ENCODE measurements around the gene ZNF460. TPM values are rescaled to one million over a fixed set of nuclear protein-coding genes. Genes with fewer than 3 reads are reported as not detected.

ZNF460 gene
- total and polyA plus RNA-seq, 2 donors (not counting 1 experiment from before 2014, with no cell fraction given), result 8.4 to 90.5 TPM

DNA sequence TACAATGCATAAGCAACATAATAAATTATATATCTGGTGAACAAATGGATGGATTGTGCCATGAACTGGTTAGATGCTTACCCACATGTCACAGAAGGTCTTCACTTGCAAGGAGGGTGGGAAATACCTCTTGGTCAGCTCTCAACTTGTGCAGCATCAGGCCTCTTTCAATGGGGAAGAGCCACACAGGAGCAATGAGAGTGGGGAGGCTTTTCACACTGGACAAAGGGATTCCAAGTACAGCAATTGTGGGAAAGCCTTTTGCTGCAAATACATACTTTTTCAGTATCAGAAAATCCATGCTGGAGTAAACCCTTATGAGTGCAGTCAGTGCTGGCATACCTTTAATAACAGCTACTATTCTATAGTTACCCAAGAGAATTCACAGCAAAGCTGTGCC, 28.2 kb downstream of the ZNF460 start:
- intact Hi-C loops (cut with micrococcal nuclease), result no loop called here
- Histone ChIP-seq H3K4me1 (ENCODE audit: control insufficient read depth in 2 of 2, insufficient read depth in 2 of 2, low read length in 2 of 2) (no peaks in the 10 kb centered on the region), H3K27ac (ENCODE audit: low read length in 2 of 2) (no peak overlapping the region), H3K27me3 (replicated peaks in 1 of 4; ENCODE audit: control extremely low read depth in 1 of 4, control insufficient read depth in 3 of 4, insufficient read depth in 4 of 4, low read length in 3 of 4) (no peaks in the 10 kb centered on the region), H3K79me2 (ENCODE audit: control insufficient read depth, insufficient read depth, low read length) (peaks cover 6% of the 10 kb centered on the region), H4K20me1 (ENCODE audit: control insufficient read depth, insufficient read depth, low read length, poor library complexity, severe bottlenecking) (peaks cover 2% of the 10 kb centered on the region), H2AFZ (ENCODE audit: insufficient read depth, low read depth, low read length, poor library complexity, severe bottlenecking) (no peak overlapping the region), H3K9ac (ENCODE audit: low read length) (no peak overlapping the region), H3K4me2 (replicated peaks; ENCODE audit: low read depth, low read length, poor library complexity, severe bottlenecking) (no peak overlapping the region), H3K9me3 (ENCODE audit: control extremely low read depth in 1 of 3, control insufficient read depth in 2 of 3, insufficient read depth in 1 of 3, low read length in 2 of 3) (peaks cover 0 to 2% (median 0%) of the 10 kb centered on the region in 3 donors), H3K36me3 (replicated peaks in 1 of 2; ENCODE audit: control extremely low read depth in 1 of 2, control insufficient read depth in 1 of 2, extremely low read depth in 1 of 2, insufficient read depth in 2 of 2, low read length in 1 of 2) (peaks cover 0 to 2% of the 10 kb centered on the region in 2 experiments), H3K4me3 (ENCODE audit: control extremely low read depth in 1 of 5, extremely low read depth in 1 of 5, insufficient read depth in 1 of 5, low read depth in 2 of 5, low read length in 4 of 5) (no peak overlapping the region)
- CTCF ChIA-PET, result no interaction called here
- peaks cover under 1% of the 10 kb centered on the region for H3K4me1 Mint-ChIP-seq
- H3K27me3 Mint-ChIP-seq, result no peaks in the 10 kb centered on the region
- H3K4me3 Mint-ChIP-seq, result no peak overlapping the region
- H3K9me3 Mint-ChIP-seq (ENCODE audit: insufficient read depth), result no peaks in the 10 kb centered on the region
- DNase-seq (no peak), ATAC-seq (ENCODE audit: low read depth) (no peak)
- no peak overlapping the region for H3K27ac Mint-ChIP-seq
- POLR2A ChIA-PET, result no interaction called here
- TF ChIP-seq, protein P1, sequence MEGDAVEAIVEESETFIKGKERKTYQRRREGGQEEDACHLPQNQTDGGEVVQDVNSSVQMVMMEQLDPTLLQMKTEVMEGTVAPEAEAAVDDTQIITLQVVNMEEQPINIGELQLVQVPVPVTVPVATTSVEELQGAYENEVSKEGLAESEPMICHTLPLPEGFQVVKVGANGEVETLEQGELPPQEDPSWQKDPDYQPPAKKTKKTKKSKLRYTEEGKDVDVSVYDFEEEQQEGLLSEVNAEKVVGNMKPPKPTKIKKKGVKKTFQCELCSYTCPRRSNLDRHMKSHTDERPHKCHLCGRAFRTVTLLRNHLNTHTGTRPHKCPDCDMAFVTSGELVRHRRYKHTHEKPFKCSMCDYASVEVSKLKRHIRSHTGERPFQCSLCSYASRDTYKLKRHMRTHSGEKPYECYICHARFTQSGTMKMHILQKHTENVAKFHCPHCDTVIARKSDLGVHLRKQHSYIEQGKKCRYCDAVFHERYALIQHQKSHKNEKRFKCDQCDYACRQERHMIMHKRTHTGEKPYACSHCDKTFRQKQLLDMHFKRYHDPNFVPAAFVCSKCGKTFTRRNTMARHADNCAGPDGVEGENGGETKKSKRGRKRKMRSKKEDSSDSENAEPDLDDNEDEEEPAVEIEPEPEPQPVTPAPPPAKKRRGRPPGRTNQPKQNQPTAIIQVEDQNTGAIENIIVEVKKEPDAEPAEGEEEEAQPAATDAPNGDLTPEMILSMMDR (IDR thresholded peaks at IDR 0.05), result no peak
- TF ChIP-seq EZH2 (IDR thresholded peaks at IDR 0.05; ENCODE audit: borderline replicate concordance, insufficient read depth, low read depth, low read length, poor library complexity, severe bottlenecking), result no peak

DNA sequence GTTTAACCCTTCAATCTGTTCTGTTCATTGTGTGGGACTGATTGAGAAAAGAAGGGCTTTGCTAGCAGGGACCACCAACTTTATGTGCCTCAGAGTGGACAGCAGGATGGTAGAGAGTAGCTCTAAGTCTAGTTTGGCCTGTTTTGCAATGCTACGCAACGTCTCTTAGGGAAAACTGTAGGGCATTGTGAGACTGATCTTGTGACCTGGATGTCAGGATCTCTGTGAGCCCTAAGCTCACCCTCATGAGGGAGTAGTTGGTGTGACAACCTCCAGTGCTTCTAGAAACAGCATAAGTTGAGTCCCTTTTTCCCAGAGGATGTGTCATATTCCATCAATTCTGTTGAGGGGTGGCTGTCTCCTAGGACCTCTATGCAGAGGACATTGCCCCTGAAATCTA, 30.5 kb downstream of the ZNF460 start:
- intact Hi-C loops (cut with micrococcal nuclease), result no loop called here
- H3K9ac ChIP-seq (ENCODE audit: low read length), result no peak overlapping the region
- no peak overlapping the region for H3K4me3 ChIP-seq (ENCODE audit: control extremely low read depth in 1 of 5, extremely low read depth in 1 of 5, insufficient read depth in 1 of 5, low read depth in 2 of 5, low read length in 4 of 5)
- H2AFZ ChIP-seq (ENCODE audit: insufficient read depth, low read depth, low read length, poor library complexity, severe bottlenecking), result no peak overlapping the region
- H3K79me2 ChIP-seq (ENCODE audit: control insufficient read depth, insufficient read depth, low read length), result no peaks in the 10 kb centered on the region
- no peaks in the 10 kb centered on the region for H3K36me3 ChIP-seq (replicated peaks in 1 of 2; ENCODE audit: control extremely low read depth in 1 of 2, control insufficient read depth in 1 of 2, extremely low read depth in 1 of 2, insufficient read depth in 2 of 2, low read length in 1 of 2)
- TF ChIP-seq, protein P1 (IDR thresholded peaks at IDR 0.05), result no peak
- TF ChIP-seq EZH2 (IDR thresholded peaks at IDR 0.05; ENCODE audit: borderline replicate concordance, insufficient read depth, low read depth, low read length, poor library complexity, severe bottlenecking), result no peak
- no peaks in the 10 kb centered on the region for H3K4me1 ChIP-seq (ENCODE audit: control insufficient read depth in 2 of 2, insufficient read depth in 2 of 2, low read length in 2 of 2)
- H3K27ac ChIP-seq (ENCODE audit: low read length in 2 of 2), result no peak overlapping the region
- POLR2A ChIA-PET, result no interaction called here
- peaks cover 0 to 2% (median 0%) of the 10 kb centered on the region in 3 donors for H3K9me3 ChIP-seq (ENCODE audit: control extremely low read depth in 1 of 3, control insufficient read depth in 2 of 3, insufficient read depth in 1 of 3, low read length in 2 of 3)
- Mint-ChIP-seq H3K27ac (no peak overlapping the region), H3K27me3 (peaks cover 14% of the 10 kb centered on the region), H3K4me3 (no peak overlapping the region), H3K4me1 (no peaks in the 10 kb centered on the region), H3K9me3 (ENCODE audit: insufficient read depth) (no peaks in the 10 kb centered on the region)
- peaks cover 0 to 2% (median 0%) of the 10 kb centered on the region in 4 experiments for H3K27me3 ChIP-seq (replicated peaks in 1 of 4; ENCODE audit: control extremely low read depth in 1 of 4, control insufficient read depth in 3 of 4, insufficient read depth in 4 of 4, low read length in 3 of 4)
- DNase-seq (no peak), ATAC-seq (ENCODE audit: low read depth) (no peak)
- H4K20me1 ChIP-seq (ENCODE audit: control insufficient read depth, insufficient read depth, low read length, poor library complexity, severe bottlenecking), result no peaks in the 10 kb centered on the region
- CTCF ChIA-PET, result no interaction called here
- 86% methylated on average over 2 of the region's 2 CpGs for WGBS (ENCODE audit: insufficient coverage)
- no peak overlapping the region for H3K4me2 ChIP-seq (replicated peaks; ENCODE audit: low read depth, low read length, poor library complexity, severe bottlenecking)
